Endothelial cell of umbilical vein (primary cell): ENCODE results near the gene SRP14. TPM values are rescaled to one million over a fixed set of nuclear protein-coding genes. Genes with fewer than 3 reads are reported as not detected.

Experiments used
- BruUV-seq: library from RNA; stranded (reverse); fragments of 400-500 nt; replicated peaks from 2 replicates; lab custom pipeline; 2021; lab: Mats Ljungman, UMichigan
- CTCF ChIA-PET: fragments of 300-600, 350-600 bp; sonication (Branson Sonifier 250); formaldehyde crosslinking; loops from one replicate; lab custom pipeline; 2021; ENCODE audit warnings: antibody characterized with exemption, inconsistent platforms; lab: Charles Lee
- POLR2A ChIA-PET: fragments of 300-600, 350-600 bp; sonication (Branson Sonifier 250); formaldehyde crosslinking; loops from one replicate; lab custom pipeline; 2021; ENCODE audit warnings: antibody characterized with exemption, inconsistent platforms; lab: Charles Lee
- DNase-seq: peaks from one replicate; pipeline ENCODE4 v3.0.0-alpha.2; 2011; ENCODE audit warnings: low read depth, low spot score
- FAIRE-seq: peaks from 2 replicates; lab custom pipeline; 2011; peaks lifted over from hg19 to GRCh38; lab: Jason Lieb, UNC
- H2AFZ ChIP-seq: 2 replicates; pipeline ENCODE4 v1.6.0; 2012; ENCODE audit warnings: low read depth, low read length, control low read depth, inconsistent platforms
- H3K27ac ChIP-seq: 2 replicates; pipeline ENCODE4 v1.5.1; 2011; ENCODE audit warnings: low read depth, mild to moderate bottlenecking, control low read depth, low read length, moderate library complexity; ENCODE audit not compliant: insufficient read depth
- H3K27me3 ChIP-seq, 2 experiments: 2 replicates each; pipeline versions ENCODE4 v1.6.0 to v1.6.1; 2011; ENCODE audit warnings: low read length in 2 of 2, mixed read lengths in 1 of 2; ENCODE audit not compliant: control insufficient read depth in 2 of 2, insufficient read depth in 2 of 2
- H3K36me3 ChIP-seq, 2 experiments: 2 replicates in 1 of 2; 3 replicates in 1 of 2; pipeline ENCODE4 v1.5.1; 2011; ENCODE audit warnings: low read length in 2 of 2, mild to moderate bottlenecking in 1 of 2, moderate library complexity in 1 of 2; ENCODE audit not compliant: control insufficient read depth in 2 of 2, insufficient read depth in 2 of 2; ENCODE audit errors: extremely low read depth in 1 of 2
- H3K4me1 ChIP-seq: 3 replicates; pipeline ENCODE4 v1.5.1; 2011; ENCODE audit warnings: mild to moderate bottlenecking, low read length; ENCODE audit not compliant: control insufficient read depth, insufficient read depth; ENCODE audit errors: extremely low read depth
- H3K4me2 ChIP-seq: 2 replicates; pipeline ENCODE4 v1.6.1; 2011; ENCODE audit warnings: low read length, control low read depth, mixed read lengths; ENCODE audit not compliant: insufficient read depth
- H3K4me3 ChIP-seq, 3 experiments: fragments of 200-600 bp in 1 of 3; sonication (generic), shearing (Covaris generic) in 1 of 3; replicated peaks in 1 of 3; 2 replicates each; pipeline ENCODE4 v1.5.1; 2011 to 2016; ENCODE audit warnings: control low read depth in 3 of 3, low read length in 3 of 3, mild to moderate bottlenecking in 2 of 3, inconsistent platforms in 1 of 3, low read depth in 1 of 3, moderate library complexity in 1 of 3; ENCODE audit not compliant: insufficient read depth in 1 of 3
- H3K79me2 ChIP-seq: 2 replicates; pipeline ENCODE4 v1.6.0; 2012; ENCODE audit warnings: low read length, inconsistent platforms; ENCODE audit not compliant: control insufficient read depth, insufficient read depth
- H3K9ac ChIP-seq: replicated peaks from 2 replicates; pipeline ENCODE3; 2011; ENCODE audit warnings: low read length, control low read depth; ENCODE audit not compliant: insufficient read depth; ENCODE audit errors: extremely low read depth
- H3K9me1 ChIP-seq: replicated peaks from 3 replicates; pipeline ENCODE4 v1.6.0; 2011; ENCODE audit warnings: mild to moderate bottlenecking, low read length; ENCODE audit not compliant: control insufficient read depth, insufficient read depth; ENCODE audit errors: extremely low read depth
- H3K9me3 ChIP-seq: replicated peaks from 2 replicates; pipeline ENCODE4 v1.5.1; 2012; ENCODE audit warnings: low read length, inconsistent platforms; ENCODE audit not compliant: control insufficient read depth, insufficient read depth
- H4K20me1 ChIP-seq: replicated peaks from 2 replicates; pipeline ENCODE3; 2011; ENCODE audit warnings: mild to moderate bottlenecking, low read length; ENCODE audit not compliant: control insufficient read depth, insufficient read depth; ENCODE audit errors: extremely low read depth
- CTCF ChIP-seq, 2 donors: IDR thresholded peaks; 1 replicate in 1 of 2; 2 replicates in 1 of 2; pipeline ENCODE4 v1.5.1; 2011; ENCODE audit warnings: low read length in 2 of 2, mild to moderate bottlenecking in 2 of 2, moderate library complexity in 2 of 2, control low read depth in 1 of 2, inconsistent platforms in 1 of 2, low read depth in 1 of 2; ENCODE audit not compliant: insufficient read depth in 1 of 2; ENCODE audit errors: extremely low read depth in 1 of 2
- FOS ChIP-seq: IDR thresholded peaks from 2 replicates; pipeline ENCODE4 v1.6.1; 2011; ENCODE audit warnings: mild to moderate bottlenecking, low read length, moderate library complexity, borderline replicate concordance; ENCODE audit not compliant: insufficient read depth
- GATA2 ChIP-seq: IDR thresholded peaks from 2 replicates; pipeline ENCODE4 v1.7.0; 2011; ENCODE audit warnings: low read depth, mild to moderate bottlenecking, moderate library complexity, mixed read lengths, low read length; ENCODE audit not compliant: insufficient read length, insufficient read depth
- MYC ChIP-seq: IDR thresholded peaks from one replicate; pipeline ENCODE4 v1.6.1; 2011; ENCODE audit warnings: mild to moderate bottlenecking, low read depth, low read length
- POLR2A ChIP-seq: IDR thresholded peaks from 2 replicates; pipeline ENCODE4 v1.6.1; 2012; ENCODE audit warnings: low read depth, mild to moderate bottlenecking, control low read depth, low read length
- POLR2AphosphoS5 ChIP-seq: IDR thresholded peaks from 2 replicates; pipeline ENCODE4 v1.6.1; 2012; ENCODE audit warnings: low read depth, mild to moderate bottlenecking, control low read depth, low read length, moderate library complexity; ENCODE audit not compliant: insufficient read depth
- dilution Hi-C: fragments of 300-500 bp; cut with MboI; formaldehyde crosslinking; loops from one replicate; pipeline ENCODE4 v1.15.0; 2019; ENCODE audit warnings: low sequenced_read_pairs; ENCODE audit not compliant: extremely low pct_ligation_motif_present
- intact Hi-C: fragments of 100-400 bp; cut with micrococcal nuclease; formaldehyde crosslinking; loops from one replicate; pipeline ENCODE4 v1.10.0; 2022
- polyA plus RNA-seq, 4 experiments: library from polyadenylated mRNA; depleted of rRNA in 3 of 4; stranded (reverse) in 3 of 4; unstranded in 1 of 4; fragments of >200 nt; gene quantifications; 2 replicates each; pipeline versions ENCODE4 v1.2.1 to v1.2.3, GENCODE V29; 2011 to 2012; ENCODE audit warnings: missing spikeins in 1 of 4
- total RNA-seq: library from RNA; stranded (reverse); gene quantifications from 2 replicates; pipeline ENCODE4 v1.2.3, GENCODE V29; 2021

Gene SRP14
- total and polyA plus RNA-seq, 2 donors (not counting 3 experiments of a cell fraction or from before 2014, with no cell fraction given), result 220 to 330 TPM

GRCh38 chr15:40069178-40070165 lies 30.5 kb upstream of the SRP14 start:
- no peak overlapping the region for H3K4me2 ChIP-seq
- H3K36me3 ChIP-seq, result no peaks in the 10 kb centered on the region
- H3K9me3 ChIP-seq, result no peaks in the 10 kb centered on the region
- no peak overlapping the region for H3K4me3 ChIP-seq
- ChIA-PET POLR2A (interaction anchor here (0.5 to 0.7 kb wide), 2 partner anchors 444 to 489 kb away, joined by 3 to 4 read pairs; no protein-coding TSS in a partner anchor), CTCF (interaction anchor here (0.7 to 1.5 kb wide), 4 partner anchors 30 to 148 kb away, joined by 3 to 5 read pairs (median 3); no protein-coding TSS in a partner anchor)
- DNase-seq, result peak; percentile 88
- no peaks in the 10 kb centered on the region for H3K27me3 ChIP-seq
- intact Hi-C loops (no loop called here), dilution Hi-C loops (no loop called here)
- H2AFZ ChIP-seq, result peak overlapping the region; percentile 64
- FAIRE-seq, result peak; percentile 90
- TF ChIP-seq FOS (no peak), POLR2AphosphoS5 (peak; percentile 49)
- BruUV-seq, result no TSS peak
- H4K20me1 ChIP-seq, result no peaks in the 10 kb centered on the region
- peak overlapping the region; percentile 25 for H3K27ac ChIP-seq
- no peaks in the 10 kb centered on the region for H3K79me2 ChIP-seq
- H3K4me1 ChIP-seq, result peaks cover 19% of the 10 kb centered on the region
- H3K9me1 ChIP-seq, result no peaks in the 10 kb centered on the region
- H3K9ac ChIP-seq, result no peak overlapping the region

- no peak overlapping the region for H3K4me3 ChIP-seq
- no peak for DNase-seq
- no peaks in the 10 kb centered on the region for H3K27me3 ChIP-seq
- FAIRE-seq, result peak; percentile 37
- no peaks in the 10 kb centered on the region for H4K20me1 ChIP-seq
- POLR2A ChIA-PET, result no interaction called here
- H3K79me2 ChIP-seq, result no peaks in the 10 kb centered on the region
- TF ChIP-seq MYC (no peak), GATA2 (no peak), CTCF (IDR thresholded peaks at IDR 0.05; ENCODE audit: extremely low read depth in 1 of 2, insufficient read depth in 1 of 2, low read depth in 1 of 2, low read length in 2 of 2) (no peak), POLR2A (no peak)
- intact Hi-C loops (no loop called here), dilution Hi-C loops (no loop called here)
- peaks cover 29% of the 10 kb centered on the region for H3K4me1 ChIP-seq
- no peak overlapping the region for H2AFZ ChIP-seq
- H3K9me1 ChIP-seq, result no peaks in the 10 kb centered on the region
- no peaks in the 10 kb centered on the region for H3K9me3 ChIP-seq
- H3K36me3 ChIP-seq, result no peaks in the 10 kb centered on the region
- no TSS peak for BruUV-seq
- CTCF ChIA-PET, result interaction anchor here (0.7 to 1.3 kb wide), 2 partner anchors 32 to 374 kb away, joined by 3 read pairs; no protein-coding TSS in a partner anchor
- H3K9ac ChIP-seq, result no peak overlapping the region
- H3K27ac ChIP-seq, result no peak overlapping the region
- H3K4me2 ChIP-seq, result no peak overlapping the region
Measured at GRCh38 chr15:40067921-40068624, 29.1 kb upstream of the SRP14 start.
